Parathyroid adenoma (tissue), 2 donors: Measurements from ENCODE around the gene MAP1LC3A.

Source experiments
- H2AFZ ChIP-seq: fragments of 300-600 bp; sonication (generic); one replicate; pipeline ENCODE4 v1.7.0; 2017; ENCODE audit warnings: antibody characterized with exemption, mild to moderate bottlenecking
- H3K27ac ChIP-seq: fragments of 300-600 bp; sonication (generic); one replicate; pipeline ENCODE4 v1.7.0; 2017
- H3K27me3 ChIP-seq: fragments of 300-600 bp; sonication (generic); one replicate; pipeline ENCODE4 v1.7.0; 2017; ENCODE audit warnings: low read length; ENCODE audit not compliant: control insufficient read depth, insufficient read depth
- H3K36me3 ChIP-seq: fragments of 300-600 bp; sonication (generic); one replicate; pipeline ENCODE4 v1.7.0; 2017; ENCODE audit warnings: low read length; ENCODE audit not compliant: control insufficient read depth, insufficient read depth
- H3K4me1 ChIP-seq: fragments of 300-600 bp; sonication (generic); one replicate; pipeline ENCODE4 v1.7.0; 2017; ENCODE audit warnings: control low read depth
- H3K4me2 ChIP-seq: fragments of 300-600 bp; sonication (generic); one replicate; pipeline ENCODE4 v1.7.0; 2017; ENCODE audit warnings: low read length
- H3K4me3 ChIP-seq: fragments of 300-600 bp; sonication (generic); one replicate; pipeline ENCODE4 v1.7.0; 2017; ENCODE audit warnings: low read depth, low read length
- H3K79me2 ChIP-seq: fragments of 300-600 bp; sonication (generic); one replicate; pipeline ENCODE4 v1.7.0; 2017; ENCODE audit warnings: control low read depth
- H3K9ac ChIP-seq: fragments of 300-600 bp; sonication (generic); one replicate; pipeline ENCODE4 v1.7.0; 2017; ENCODE audit warnings: mild to moderate bottlenecking
- H3K9me3 ChIP-seq: fragments of 300-600 bp; sonication (generic); one replicate; pipeline ENCODE4 v1.7.0; 2017; ENCODE audit warnings: low read length; ENCODE audit not compliant: control insufficient read depth
- CTCF ChIP-seq: fragments of 300-600 bp; sonication (generic); IDR thresholded peaks from one replicate; pipeline ENCODE4 v1.7.0; 2017; ENCODE audit warnings: antibody characterized with exemption, mild to moderate bottlenecking
- donor health status: primary hyperparathyroidism.

MAP1LC3A gene

GRCh38 chr20:34595377-34596184, 37.1 kb downstream of the MAP1LC3A start:
- no peaks in the 10 kb centered on the region for H3K79me2 ChIP-seq
- H3K36me3 ChIP-seq: no peaks in the 10 kb centered on the region
- no peak overlapping the region for H2AFZ ChIP-seq
- no peak overlapping the region for H3K4me3 ChIP-seq
- no peak for TF ChIP-seq CTCF
- no peak overlapping the region for H3K9ac ChIP-seq
- no peaks in the 10 kb centered on the region for H3K9me3 ChIP-seq
- no peaks in the 10 kb centered on the region for H3K4me1 ChIP-seq
- H3K4me2 ChIP-seq: no peak overlapping the region
- H3K27me3 ChIP-seq: no peaks in the 10 kb centered on the region
- no peak overlapping the region for H3K27ac ChIP-seq

- no peak for TF ChIP-seq CTCF
- Histone ChIP-seq H2AFZ (no peak overlapping the region), H3K9me3 (no peaks in the 10 kb centered on the region), H3K4me3 (no peak overlapping the region), H3K4me2 (no peak overlapping the region), H3K27ac (no peak overlapping the region), H3K79me2 (no peaks in the 10 kb centered on the region), H3K9ac (no peak overlapping the region), H3K4me1 (no peaks in the 10 kb centered on the region), H3K27me3 (no peaks in the 10 kb centered on the region), H3K36me3 (no peaks in the 10 kb centered on the region)
These were observed 42.6 kb downstream of the MAP1LC3A start for GRCh38 chr20:34600892-34601653.

- Histone ChIP-seq H3K4me3 (no peak overlapping the region), H3K27me3 (no peaks in the 10 kb centered on the region)
These were observed 46.7 kb downstream of the MAP1LC3A start for GRCh38 chr20:34604980-34605788.

GRCh38 chr20:34607066-34607465, 48.5 kb downstream of the MAP1LC3A start:
- H3K36me3 ChIP-seq: no peaks in the 10 kb centered on the region
- H3K4me1 ChIP-seq: no peaks in the 10 kb centered on the region
- H3K4me2 ChIP-seq: no peak overlapping the region

More at GRCh38 chr20:34604980-34605788, 46.7 kb downstream of the MAP1LC3A start:
- H3K27ac ChIP-seq: no peak overlapping the region
- no peaks in the 10 kb centered on the region for H3K4me1 ChIP-seq
- H2AFZ ChIP-seq: no peak overlapping the region
- no peak for TF ChIP-seq CTCF
- no peaks in the 10 kb centered on the region for H3K9me3 ChIP-seq
- no peaks in the 10 kb centered on the region for H3K36me3 ChIP-seq
- H3K9ac ChIP-seq: no peak overlapping the region
- no peaks in the 10 kb centered on the region for H3K79me2 ChIP-seq
- no peak overlapping the region for H3K4me2 ChIP-seq

More at GRCh38 chr20:34607066-34607465, 48.5 kb downstream of the MAP1LC3A start:
- no peak for TF ChIP-seq CTCF
- H2AFZ ChIP-seq: no peak overlapping the region
- H3K27ac ChIP-seq: no peak overlapping the region
- H3K9me3 ChIP-seq: no peaks in the 10 kb centered on the region
- H3K9ac ChIP-seq: no peak overlapping the region
- no peaks in the 10 kb centered on the region for H3K27me3 ChIP-seq
- no peak overlapping the region for H3K4me3 ChIP-seq
- no peaks in the 10 kb centered on the region for H3K79me2 ChIP-seq
